Keratinocyte (primary cell): ENCODE results near the gene ARHGAP31.

Experiments used
- EZH2 ChIP-seq: IDR thresholded peaks from one replicate; pipeline ENCODE4 v1.6.1; 2012; ENCODE audit warnings: inconsistent platforms, mild to moderate bottlenecking, low read length, moderate library complexity
- TF ChIP-seq, protein P1 (sequence below), 3 experiments: IDR thresholded peaks in 1 of 3; conservative IDR thresholded peaks in 1 of 3; optimal IDR thresholded peaks in 1 of 3; 2 replicates in 2 of 3; 3 replicates in 1 of 3; pipeline versions ENCODE3 to v1.5.1; 2011; ENCODE audit warnings: low read length in 3 of 3, mild to moderate bottlenecking in 3 of 3, moderate library complexity in 2 of 3, control low read depth in 1 of 3, inconsistent platforms in 1 of 3; ENCODE audit not compliant: insufficient read depth in 2 of 3; ENCODE audit errors: extremely low read depth in 1 of 3

DNA sequence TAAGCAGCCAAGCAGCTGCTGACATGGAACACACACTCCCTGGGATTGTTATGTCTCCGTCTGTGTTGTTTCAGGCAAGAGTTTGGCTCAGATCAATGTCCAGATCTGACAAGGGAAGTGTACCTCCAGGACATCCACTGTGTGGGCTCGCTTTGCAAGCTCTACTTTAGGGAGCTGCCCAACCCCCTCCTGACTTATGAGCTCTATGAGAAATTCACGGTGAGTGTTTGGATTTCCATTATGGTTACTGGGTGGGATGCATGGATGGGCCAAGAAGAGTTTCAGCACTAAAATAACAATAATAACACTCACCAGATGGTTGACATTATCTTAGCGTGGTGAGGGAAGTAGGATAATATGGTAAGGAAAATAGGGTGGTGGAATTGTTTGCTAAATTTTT lies 74.1 kb downstream of the ARHGAP31 start:
- TF ChIP-seq EZH2 = no peak
- TF ChIP-seq, protein P1, sequence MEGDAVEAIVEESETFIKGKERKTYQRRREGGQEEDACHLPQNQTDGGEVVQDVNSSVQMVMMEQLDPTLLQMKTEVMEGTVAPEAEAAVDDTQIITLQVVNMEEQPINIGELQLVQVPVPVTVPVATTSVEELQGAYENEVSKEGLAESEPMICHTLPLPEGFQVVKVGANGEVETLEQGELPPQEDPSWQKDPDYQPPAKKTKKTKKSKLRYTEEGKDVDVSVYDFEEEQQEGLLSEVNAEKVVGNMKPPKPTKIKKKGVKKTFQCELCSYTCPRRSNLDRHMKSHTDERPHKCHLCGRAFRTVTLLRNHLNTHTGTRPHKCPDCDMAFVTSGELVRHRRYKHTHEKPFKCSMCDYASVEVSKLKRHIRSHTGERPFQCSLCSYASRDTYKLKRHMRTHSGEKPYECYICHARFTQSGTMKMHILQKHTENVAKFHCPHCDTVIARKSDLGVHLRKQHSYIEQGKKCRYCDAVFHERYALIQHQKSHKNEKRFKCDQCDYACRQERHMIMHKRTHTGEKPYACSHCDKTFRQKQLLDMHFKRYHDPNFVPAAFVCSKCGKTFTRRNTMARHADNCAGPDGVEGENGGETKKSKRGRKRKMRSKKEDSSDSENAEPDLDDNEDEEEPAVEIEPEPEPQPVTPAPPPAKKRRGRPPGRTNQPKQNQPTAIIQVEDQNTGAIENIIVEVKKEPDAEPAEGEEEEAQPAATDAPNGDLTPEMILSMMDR (optimal IDR thresholded peaks at IDR 0.05 in 1 of 3, IDR thresholded peaks at IDR 0.05 in 1 of 3, conservative IDR thresholded peaks at IDR 0.05 in 1 of 3; ENCODE audit: extremely low read depth in 1 of 3, insufficient read depth in 2 of 3, low read length in 3 of 3) = no peak
